22Rv1 (cell line): ENCODE data around the gene SDHC.
A peak's percentile ranks its signal among the peaks of the same experiment; 100 is the strongest.

Experiments used
- H3K27ac ChIP-seq: fragments of 450-650 bp; 2 replicates; pipeline ENCODE4 v1.5.1; 2017
- ZFX ChIP-seq: fragments of 450-650 bp; IDR thresholded peaks from 2 replicates; pipeline ENCODE4 v1.6.1; 2017; ENCODE audit warnings: antibody characterized with exemption, borderline replicate concordance
- TF ChIP-seq, protein P1 (sequence below): fragments of 450-650 bp; IDR thresholded peaks from 2 replicates; pipeline ENCODE4 v1.5.1; 2017; ENCODE audit warnings: mild to moderate bottlenecking

SDHC gene

DNA sequence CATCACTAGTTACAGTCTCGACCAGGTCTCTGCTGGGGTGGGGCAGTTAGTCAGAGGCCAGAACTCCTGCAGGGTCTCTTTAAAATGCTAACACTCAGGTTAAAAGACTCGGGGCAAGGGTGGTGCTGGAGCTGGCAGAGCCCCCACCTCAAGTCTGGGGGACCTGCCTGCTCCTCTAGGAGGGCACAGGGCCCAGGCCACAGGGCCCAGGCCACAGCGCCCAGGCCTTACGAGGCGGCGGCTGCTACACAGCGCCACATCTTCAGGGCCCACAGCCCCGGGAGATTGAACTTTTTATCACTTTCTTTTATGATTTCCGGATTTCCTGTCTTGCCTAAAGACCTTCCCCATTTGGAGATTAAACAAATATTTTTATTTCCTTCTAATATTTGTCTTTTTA is 14.8 kb upstream of the SDHC start:
- no peak for TF ChIP-seq ZFX
- TF ChIP-seq, protein P1, sequence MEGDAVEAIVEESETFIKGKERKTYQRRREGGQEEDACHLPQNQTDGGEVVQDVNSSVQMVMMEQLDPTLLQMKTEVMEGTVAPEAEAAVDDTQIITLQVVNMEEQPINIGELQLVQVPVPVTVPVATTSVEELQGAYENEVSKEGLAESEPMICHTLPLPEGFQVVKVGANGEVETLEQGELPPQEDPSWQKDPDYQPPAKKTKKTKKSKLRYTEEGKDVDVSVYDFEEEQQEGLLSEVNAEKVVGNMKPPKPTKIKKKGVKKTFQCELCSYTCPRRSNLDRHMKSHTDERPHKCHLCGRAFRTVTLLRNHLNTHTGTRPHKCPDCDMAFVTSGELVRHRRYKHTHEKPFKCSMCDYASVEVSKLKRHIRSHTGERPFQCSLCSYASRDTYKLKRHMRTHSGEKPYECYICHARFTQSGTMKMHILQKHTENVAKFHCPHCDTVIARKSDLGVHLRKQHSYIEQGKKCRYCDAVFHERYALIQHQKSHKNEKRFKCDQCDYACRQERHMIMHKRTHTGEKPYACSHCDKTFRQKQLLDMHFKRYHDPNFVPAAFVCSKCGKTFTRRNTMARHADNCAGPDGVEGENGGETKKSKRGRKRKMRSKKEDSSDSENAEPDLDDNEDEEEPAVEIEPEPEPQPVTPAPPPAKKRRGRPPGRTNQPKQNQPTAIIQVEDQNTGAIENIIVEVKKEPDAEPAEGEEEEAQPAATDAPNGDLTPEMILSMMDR = no peak

DNA sequence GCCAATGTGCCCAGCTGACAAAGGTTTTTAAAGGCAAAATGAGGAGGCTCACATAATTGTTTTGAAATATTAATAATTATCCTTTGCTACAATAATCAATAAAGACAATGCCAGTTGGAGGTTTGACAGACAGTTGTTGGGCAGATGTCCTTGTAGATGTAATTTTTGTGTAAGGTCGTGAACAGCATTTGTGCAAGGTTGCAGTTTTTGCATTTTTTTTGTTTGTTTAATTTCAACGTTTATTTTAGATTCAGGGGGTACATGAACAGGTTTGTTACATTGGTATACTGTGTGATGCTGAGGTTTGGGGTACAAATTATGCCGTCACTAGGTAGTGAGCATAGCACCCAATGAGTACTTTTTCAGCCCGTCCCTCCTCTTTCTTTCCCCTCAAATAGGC is 13.7 kb upstream of the SDHC start:
- TF ChIP-seq, protein P1 = no peak
- TF ChIP-seq ZFX = no peak
- H3K27ac ChIP-seq = no peak overlapping the region

More for the DNA sequence above, 14.8 kb upstream of the SDHC start:
- no peak overlapping the region for H3K27ac ChIP-seq

DNA sequence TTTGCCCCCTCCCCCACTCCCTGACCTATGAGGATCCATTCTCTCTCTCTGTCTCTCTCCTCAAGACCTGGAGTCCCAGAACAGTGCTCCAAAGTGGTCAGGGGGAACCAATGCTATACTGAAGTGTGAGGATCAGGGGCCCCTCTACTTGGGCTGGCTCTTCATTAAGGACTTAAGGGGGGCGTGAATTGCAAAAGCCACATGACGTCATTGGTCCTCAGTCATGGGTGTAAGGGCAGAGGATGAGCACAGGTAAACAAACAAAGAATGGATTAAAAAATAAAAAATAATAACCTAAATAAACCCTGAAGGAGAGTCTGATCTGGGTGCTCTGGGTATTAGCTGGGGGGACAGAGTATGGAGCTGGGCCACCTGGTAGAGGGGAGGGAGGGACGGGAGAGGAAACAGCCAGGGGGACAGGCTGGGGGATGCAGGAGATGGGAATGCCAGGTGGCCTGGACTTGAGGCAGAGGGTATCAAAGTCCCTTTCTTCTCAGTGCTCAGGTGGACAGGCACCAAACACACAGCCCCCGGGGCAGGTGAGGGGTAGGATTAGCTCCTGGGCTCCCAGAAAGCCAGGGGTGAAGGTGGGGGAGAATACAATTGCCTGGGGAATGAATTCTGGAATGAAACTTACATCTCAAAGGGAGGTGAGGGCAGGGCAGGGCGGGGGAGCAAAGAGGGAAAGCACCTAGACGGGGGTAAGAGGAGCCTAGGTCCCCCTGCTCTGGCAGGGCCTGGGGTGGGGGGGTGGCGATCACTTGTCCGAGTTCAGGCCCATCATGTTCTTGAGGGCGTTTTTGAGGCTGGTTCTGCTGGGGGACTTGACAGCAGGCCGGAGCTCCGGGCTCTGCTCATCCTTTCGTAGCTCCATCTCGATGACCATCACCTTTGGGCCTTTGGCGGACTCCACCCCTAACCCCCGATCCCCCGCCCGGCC is 9.0 kb upstream of the SDHC start:
- H3K27ac ChIP-seq = no peak overlapping the region
- TF ChIP-seq, protein P1 = no peak
- no peak for TF ChIP-seq ZFX

- no peak overlapping the region for H3K27ac ChIP-seq
- TF ChIP-seq, protein P1 = peak; percentile 20
- TF ChIP-seq ZFX = no peak
Observed at GRCh38 chr1:161305867-161306519, 8.2 kb upstream of the SDHC start.

DNA sequence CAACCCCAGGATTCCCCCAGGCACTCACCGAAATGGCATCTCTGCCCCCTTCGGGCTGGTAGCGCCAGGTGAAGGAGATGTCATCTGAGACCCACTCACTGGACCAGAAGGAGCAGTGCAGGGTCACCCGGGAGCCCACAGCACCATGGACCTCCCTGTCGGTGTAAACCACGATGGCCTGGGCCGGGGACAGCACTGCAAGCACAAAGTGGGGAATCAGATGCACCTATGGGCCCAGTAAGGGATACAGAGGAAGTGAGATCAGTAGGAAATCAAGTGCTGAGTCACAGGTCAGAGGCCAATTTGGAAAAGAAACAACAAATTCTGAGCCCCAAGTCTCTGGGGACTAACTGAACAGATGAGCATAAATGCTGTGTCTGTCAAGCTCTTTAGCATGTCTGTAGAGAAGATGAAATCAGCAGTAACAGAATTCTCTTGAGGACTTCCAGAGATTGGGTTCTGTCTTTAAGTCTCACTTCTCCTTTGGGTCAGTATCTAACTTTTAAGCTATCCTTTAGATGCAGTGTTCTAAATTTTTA is 6.9 kb upstream of the SDHC start:
- no peak for TF ChIP-seq ZFX
- TF ChIP-seq, protein P1 = no peak
- H3K27ac ChIP-seq = no peak overlapping the region

DNA sequence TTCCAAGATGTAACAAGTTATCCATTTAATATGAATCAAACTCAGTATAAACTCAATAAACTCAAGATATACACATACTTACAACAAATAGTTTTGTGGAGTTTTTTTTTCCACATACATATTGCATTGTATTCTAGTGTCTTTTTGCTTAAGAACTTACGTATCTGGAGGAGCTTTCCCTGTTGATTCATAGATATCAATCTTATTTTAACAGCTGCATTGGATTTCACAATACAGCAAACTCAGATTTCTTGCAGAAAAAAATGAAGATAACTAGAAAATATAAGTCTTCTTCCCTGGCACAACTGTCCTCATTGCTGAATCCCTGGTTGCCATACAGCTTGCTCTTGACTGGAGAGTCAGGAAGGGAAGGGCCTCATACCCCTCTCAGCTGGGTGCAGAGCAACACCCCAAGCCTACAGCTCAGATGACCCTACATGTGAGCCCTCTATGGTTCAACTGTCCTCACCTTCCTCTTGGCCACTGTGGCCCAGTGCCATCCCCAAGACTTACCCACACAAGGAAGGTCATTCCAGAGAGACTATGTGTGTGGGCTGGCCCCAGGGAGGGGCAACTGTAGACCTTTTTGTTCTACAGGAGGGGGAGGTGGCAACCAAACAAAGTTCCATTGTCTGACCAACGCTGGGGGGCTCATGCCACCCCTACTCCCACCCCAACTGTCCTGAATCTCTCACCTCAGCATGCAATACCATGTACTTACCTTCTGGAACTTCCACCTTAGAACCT is 6.1 kb upstream of the SDHC start:
- TF ChIP-seq ZFX = no peak
- TF ChIP-seq, protein P1 = no peak
- H3K27ac ChIP-seq = no peak overlapping the region
